ENCODE results near the gene PTBP1. TPM values are rescaled to one million over a fixed set of nuclear protein-coding genes. Genes with fewer than 3 reads are reported as not detected.
"Not testable (repeated sequence)": the region's sequence is repeated elsewhere in the genome, so short reads cannot be mapped to it uniquely, and the experiment has no call there.

The PTBP1 gene
- total RNA-seq, 2 experiments from 2014 or later: 315 to 479 TPM

DNA sequence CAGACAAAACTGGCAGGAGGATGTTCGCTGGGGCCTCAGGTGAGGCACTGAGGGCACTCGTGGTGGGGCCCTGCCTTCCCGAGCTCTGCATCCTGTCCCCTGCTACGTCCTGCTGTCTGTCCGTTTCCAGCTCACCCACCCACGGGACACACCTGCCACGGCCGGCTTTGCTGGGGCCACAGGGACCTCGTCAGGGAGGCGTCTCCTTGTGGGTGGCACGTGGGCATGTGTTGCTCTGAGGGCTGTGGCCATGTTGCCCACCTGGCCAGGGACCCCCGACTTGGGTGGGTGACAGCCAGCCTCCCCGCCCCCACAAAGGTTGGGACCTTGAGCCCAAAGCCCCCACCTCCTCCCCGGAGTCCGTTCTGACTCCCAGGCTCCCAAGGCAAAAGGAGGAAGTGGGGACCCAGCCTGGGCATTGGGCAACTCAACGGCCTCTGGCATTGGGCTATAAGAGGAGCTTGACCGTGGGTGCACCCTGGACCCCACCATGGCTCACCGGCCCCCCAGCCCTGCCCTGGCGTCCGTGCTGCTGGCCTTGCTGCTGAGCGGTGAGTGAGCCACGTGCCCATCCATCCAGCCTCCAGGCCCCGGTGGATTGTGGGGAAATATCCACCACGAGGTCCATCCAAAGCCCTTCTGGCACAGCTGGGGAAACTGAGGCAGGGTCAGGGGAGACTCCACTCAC, 43.4 kb downstream of the PTBP1 start, which contains the start of gene PRTN3:
Gene PRTN3, plus strand, starts transcription at position 481 of the 688 bp plus-strand sequence. Its CDS starts 10 bp downstream, at position 491.
- no TSS peak for BruUV-seq (replicated peaks)

DNA sequence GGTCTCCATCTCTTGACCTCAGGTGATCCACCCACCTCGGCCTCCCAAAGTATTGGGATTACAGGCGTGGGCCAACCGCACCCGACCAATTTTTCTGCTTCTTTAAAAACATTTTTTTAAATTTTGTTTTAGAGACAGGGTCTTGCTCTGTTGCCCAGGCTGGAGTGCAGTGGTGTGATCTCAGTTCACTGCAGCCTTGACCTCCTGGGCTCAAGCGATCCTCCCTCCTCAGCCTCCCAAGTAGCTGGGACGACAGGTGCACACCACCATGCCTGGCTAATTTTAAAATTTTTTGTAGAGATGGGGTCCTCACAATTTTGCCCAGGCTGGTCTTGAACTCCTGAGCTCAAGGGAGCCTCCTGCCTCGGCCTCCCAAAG, 45.5 kb downstream of the PTBP1 start:
- H3K4me3 ChIP-seq (ENCODE audit: low read depth, low read length, poor library complexity, severe bottlenecking); H3K4me2 ChIP-seq (ENCODE audit: low read length); H3K9me3 ChIP-seq (ENCODE audit: low read length); H4K20me1 ChIP-seq (ENCODE audit: insufficient read depth, low read length); CTCF ChIA-PET (ENCODE audit: unreplicated experiment); BruUV-seq (replicated peaks); H3K9me2 ChIP-seq (ENCODE audit: insufficient read depth, low read length); H3K36me3 ChIP-seq (ENCODE audit: insufficient read depth, low read length); intact Hi-C loops (cut with micrococcal nuclease; ENCODE audit: unreplicated experiment); DNase-seq (ENCODE audit: low spot score); POLR2A ChIA-PET; H3K27ac ChIP-seq (ENCODE audit: low read depth, low read length, poor library complexity, severe bottlenecking); H2AFZ ChIP-seq (ENCODE audit: low read length); H3K79me2 ChIP-seq (ENCODE audit: insufficient read depth, low read depth, low read length): not testable (repeated sequence)
- peaks cover 13% of the 10 kb centered on the region for H3K4me1 ChIP-seq (ENCODE audit: insufficient read depth, low read length, poor library complexity, severe bottlenecking)

More for the DNA sequence above, 43.4 kb downstream of the PTBP1 start, which contains the start of gene PRTN3:
- H3K4me2 ChIP-seq (ENCODE audit: low read length): no peak within 1 kb of the TSS
- no peak within 1 kb of the TSS for H3K4me3 ChIP-seq (ENCODE audit: low read depth, low read length, poor library complexity, severe bottlenecking)
- H2AFZ ChIP-seq (ENCODE audit: low read length): no peak within 1 kb of the TSS
- no peaks in the 10 kb centered on the region for H3K9me2 ChIP-seq (ENCODE audit: insufficient read depth, low read length)
- no peak for DNase-seq (ENCODE audit: low spot score)
- no peaks in the 10 kb centered on the region for H3K36me3 ChIP-seq (ENCODE audit: insufficient read depth, low read length)
- intact Hi-C loops (cut with micrococcal nuclease; ENCODE audit: unreplicated experiment): no loop called here
- CTCF ChIA-PET (ENCODE audit: unreplicated experiment): no interaction called here
- no peak within 1 kb of the TSS for H3K27ac ChIP-seq (ENCODE audit: low read depth, low read length, poor library complexity, severe bottlenecking)
- H3K79me2 ChIP-seq (ENCODE audit: insufficient read depth, low read depth, low read length): no peaks in the 10 kb centered on the region
- H4K20me1 ChIP-seq (ENCODE audit: insufficient read depth, low read length): no peaks in the 10 kb centered on the region
- POLR2A ChIA-PET: no interaction called here
- H3K4me1 ChIP-seq (ENCODE audit: insufficient read depth, low read length, poor library complexity, severe bottlenecking): peaks cover 11% of the 10 kb centered on the region
- TF ChIP-seq, protein P1, sequence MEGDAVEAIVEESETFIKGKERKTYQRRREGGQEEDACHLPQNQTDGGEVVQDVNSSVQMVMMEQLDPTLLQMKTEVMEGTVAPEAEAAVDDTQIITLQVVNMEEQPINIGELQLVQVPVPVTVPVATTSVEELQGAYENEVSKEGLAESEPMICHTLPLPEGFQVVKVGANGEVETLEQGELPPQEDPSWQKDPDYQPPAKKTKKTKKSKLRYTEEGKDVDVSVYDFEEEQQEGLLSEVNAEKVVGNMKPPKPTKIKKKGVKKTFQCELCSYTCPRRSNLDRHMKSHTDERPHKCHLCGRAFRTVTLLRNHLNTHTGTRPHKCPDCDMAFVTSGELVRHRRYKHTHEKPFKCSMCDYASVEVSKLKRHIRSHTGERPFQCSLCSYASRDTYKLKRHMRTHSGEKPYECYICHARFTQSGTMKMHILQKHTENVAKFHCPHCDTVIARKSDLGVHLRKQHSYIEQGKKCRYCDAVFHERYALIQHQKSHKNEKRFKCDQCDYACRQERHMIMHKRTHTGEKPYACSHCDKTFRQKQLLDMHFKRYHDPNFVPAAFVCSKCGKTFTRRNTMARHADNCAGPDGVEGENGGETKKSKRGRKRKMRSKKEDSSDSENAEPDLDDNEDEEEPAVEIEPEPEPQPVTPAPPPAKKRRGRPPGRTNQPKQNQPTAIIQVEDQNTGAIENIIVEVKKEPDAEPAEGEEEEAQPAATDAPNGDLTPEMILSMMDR (conservative IDR thresholded peaks at IDR 0.05; ENCODE audit: low read length): no peak
- TF ChIP-seq EZH2phosphoT487 (IDR thresholded peaks at IDR 0.05; ENCODE audit: borderline replicate concordance, low read depth, low read length): no peak
- H3K9me3 ChIP-seq (ENCODE audit: low read length): no peaks in the 10 kb centered on the region

DNA sequence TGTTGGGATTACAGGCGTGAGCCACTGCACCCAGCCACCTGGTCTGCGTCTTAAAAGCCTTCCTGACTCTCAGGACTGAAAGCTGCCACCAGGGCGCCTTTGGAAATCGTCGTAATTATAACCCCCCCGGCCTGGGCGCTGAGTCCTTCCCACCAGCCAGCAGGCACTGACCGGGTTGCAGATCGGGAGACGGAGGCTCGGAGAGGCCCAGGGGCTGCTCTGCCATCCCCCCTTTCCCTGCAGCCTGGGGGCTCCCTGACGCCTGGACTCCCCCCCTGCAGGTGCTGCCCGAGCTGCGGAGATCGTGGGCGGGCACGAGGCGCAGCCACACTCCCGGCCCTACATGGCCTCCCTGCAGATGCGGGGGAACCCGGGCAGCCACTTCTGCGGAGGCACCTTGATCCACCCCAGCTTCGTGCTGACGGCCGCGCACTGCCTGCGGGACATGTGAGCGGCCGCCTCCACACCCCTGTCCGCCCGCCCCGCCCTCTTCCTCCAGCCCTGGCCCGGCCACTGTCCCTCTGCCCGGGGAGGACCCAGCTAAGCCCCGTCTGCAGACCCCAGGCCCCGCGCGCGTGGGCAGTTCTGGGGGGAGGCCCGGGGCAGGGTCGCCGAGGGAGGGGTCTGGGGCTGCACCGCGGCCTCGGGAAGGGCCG, 46.1 kb downstream of the PTBP1 start:
- Histone ChIP-seq H3K9me3 (ENCODE audit: low read length) (no peaks in the 10 kb centered on the region), H4K20me1 (ENCODE audit: insufficient read depth, low read length) (no peaks in the 10 kb centered on the region), H2AFZ (ENCODE audit: low read length) (no peak overlapping the region), H3K9me2 (ENCODE audit: insufficient read depth, low read length) (no peaks in the 10 kb centered on the region), H3K79me2 (ENCODE audit: insufficient read depth, low read depth, low read length) (no peaks in the 10 kb centered on the region), H3K27ac (ENCODE audit: low read depth, low read length, poor library complexity, severe bottlenecking) (no peak overlapping the region), H3K4me2 (ENCODE audit: low read length) (no peak overlapping the region), H3K4me1 (ENCODE audit: insufficient read depth, low read length, poor library complexity, severe bottlenecking) (peaks cover 13% of the 10 kb centered on the region), H3K4me3 (ENCODE audit: low read depth, low read length, poor library complexity, severe bottlenecking) (no peak overlapping the region), H3K36me3 (ENCODE audit: insufficient read depth, low read length) (no peaks in the 10 kb centered on the region)
- no TSS peak for BruUV-seq (replicated peaks)
- ChIA-PET POLR2A (no interaction called here), CTCF (ENCODE audit: unreplicated experiment) (no interaction called here)
- DNase-seq (ENCODE audit: low spot score): no peak
- intact Hi-C loops (cut with micrococcal nuclease; ENCODE audit: unreplicated experiment): no loop called here
- TF ChIP-seq EZH2phosphoT487 (IDR thresholded peaks at IDR 0.05; ENCODE audit: borderline replicate concordance, low read depth, low read length): no peak
- TF ChIP-seq, protein P1 (conservative IDR thresholded peaks at IDR 0.05; ENCODE audit: low read length): no peak

All from OCI-LY7 (cell line).